GM21529 (cell line): ENCODE results near the gene NHSL1.

Experiments used
- ATAC-seq: cut with Tn5 transposase; IDR thresholded peaks from one replicate; pipeline ENCODE4 v1.9.1; 2021; ENCODE audit not compliant: unreplicated experiment

The NHSL1 gene

GRCh38 chr6:138523347-138524210, 24.3 kb upstream of the NHSL1 start:
- no peak for ATAC-seq

GRCh38 chr6:138522611-138523010, 23.3 kb upstream of the NHSL1 start:
- ATAC-seq, result no peak

DNA sequence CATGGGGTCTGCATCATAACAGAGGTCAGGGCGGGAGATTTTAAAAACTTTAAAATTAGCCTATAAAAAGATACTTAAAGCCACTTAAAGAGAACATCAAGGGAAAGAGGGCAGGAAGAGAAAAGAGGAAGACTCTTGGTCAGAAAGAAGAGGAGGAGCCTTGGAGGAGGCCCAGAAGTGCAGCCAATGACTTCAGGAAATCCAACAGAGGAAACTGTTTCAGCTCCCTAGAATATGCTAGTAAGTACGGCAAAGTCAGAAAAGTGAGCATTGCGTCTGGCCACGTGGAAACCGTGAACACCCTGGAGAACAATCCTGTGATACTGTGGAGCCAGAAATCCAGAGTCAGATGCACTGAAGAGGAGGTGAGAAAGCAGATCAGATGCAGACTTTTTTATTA, 22.5 kb upstream of the NHSL1 start:
- ATAC-seq, result no peak

DNA sequence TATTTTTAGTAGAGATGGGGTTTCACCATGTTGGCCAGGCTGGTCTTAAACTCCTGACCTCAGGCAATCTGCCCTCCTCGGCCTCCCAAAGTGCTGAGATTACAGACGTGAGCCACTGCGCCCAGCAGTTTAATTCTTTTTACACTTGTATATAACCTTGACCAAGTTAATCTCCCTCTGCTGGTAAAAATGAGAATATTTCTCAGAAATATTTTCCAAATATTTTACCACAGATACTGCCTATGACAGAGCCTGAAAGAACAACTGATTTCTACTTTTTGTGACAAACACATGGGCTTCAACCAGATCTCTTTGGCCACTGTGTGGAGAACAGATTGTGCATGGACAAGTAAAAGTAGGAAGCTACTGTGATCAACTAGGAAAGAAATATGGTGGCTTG, 21.2 kb upstream of the NHSL1 start:
- no peak for ATAC-seq

DNA sequence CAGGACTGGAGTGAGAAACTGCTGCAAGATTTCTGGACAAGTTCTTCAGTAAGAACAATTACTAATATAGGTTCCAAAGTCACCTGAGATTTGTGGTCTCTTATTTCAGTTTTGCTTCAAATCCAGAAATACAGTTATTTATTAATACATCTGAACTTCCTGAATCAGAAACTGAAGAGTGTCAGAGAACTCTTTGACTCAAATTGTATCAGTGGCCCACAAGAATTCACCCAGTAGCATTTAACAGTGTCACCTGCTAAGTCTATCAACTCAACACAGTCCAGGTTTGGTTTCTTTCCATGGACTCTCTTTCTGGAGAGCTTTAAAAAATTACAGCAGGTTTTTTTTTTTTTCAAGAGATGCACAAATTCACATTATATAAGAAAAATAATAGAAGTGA, 18.8 kb upstream of the NHSL1 start:
- peak; percentile 36 for ATAC-seq

GRCh38 chr6:138517635-138518034, 18.3 kb upstream of the NHSL1 start:
- peak; percentile 89 for ATAC-seq

GRCh38 chr6:138515657-138516248, 16.5 kb upstream of the NHSL1 start:
- ATAC-seq, result no peak

DNA sequence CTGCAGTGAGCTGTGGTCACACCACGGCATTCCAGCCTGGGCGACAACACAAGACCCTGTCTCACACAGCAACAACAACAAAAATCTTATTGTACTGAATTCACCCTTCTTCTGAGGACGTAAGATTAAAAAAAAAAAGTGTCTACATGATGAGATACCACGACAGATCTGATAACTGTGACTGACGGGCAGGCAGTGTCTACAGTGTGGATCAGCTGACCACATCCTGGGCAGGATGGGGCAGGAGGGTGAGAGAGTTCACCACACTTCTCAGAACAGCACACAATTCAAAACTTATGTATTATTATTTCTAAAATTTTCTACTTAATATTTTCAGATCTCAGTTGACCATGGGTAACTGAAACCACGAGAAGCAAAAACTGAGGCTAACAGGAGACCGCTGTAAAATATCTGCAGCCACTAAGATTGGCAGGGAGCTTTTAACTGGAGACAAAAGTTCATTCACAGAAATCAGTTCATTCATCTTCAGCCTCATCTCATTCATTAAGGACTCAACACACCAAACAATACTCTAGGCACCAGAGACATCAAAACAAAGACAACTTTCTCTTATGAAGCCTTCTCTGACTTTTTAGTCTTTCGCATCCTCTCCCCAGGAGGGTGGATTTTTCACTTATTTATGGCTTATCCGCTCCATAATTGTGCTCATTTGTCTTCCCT, 15.7 kb upstream of the NHSL1 start:
- ATAC-seq, result no peak

- no peak for ATAC-seq
These were observed 13.3 kb upstream of the NHSL1 start for GRCh38 chr6:138512609-138513008.

DNA sequence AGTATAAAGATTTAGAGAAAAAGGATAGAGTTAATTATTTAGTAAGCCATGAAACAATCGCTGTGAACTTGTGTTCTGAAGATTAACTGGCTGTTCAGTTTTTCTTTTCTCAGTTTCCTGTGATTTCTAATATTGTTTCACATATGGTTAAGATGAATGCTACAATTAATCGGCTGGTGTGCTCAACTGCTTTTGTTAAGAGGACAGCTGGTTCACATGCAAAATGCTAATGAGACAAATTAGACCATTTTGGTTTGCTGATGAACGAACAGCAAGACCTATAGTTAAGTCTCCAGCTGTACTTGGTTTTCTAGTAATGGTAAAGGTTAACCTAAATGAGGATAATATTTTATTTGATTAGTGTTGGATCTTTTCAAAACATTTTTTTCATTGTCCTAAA, 10.8 kb upstream of the NHSL1 start:
- no peak for ATAC-seq

DNA sequence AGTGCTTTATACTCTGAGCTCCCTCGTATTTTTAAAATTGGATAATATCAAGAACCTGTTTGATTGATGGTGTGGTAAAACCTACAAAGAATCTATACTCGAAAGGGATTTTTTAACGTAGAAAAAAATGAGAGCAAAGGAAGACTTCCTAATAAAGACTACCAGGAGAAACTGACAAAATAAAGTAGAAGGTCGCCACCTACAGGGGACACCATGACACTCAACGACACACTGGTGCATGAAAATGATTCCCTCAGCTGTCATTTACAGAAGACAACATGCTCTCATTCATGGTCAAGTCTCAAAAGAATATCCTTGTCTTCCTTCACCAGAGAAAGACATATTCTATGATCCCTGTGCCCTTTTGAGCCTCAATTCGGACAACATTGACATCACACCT, 10.1 kb upstream of the NHSL1 start:
- no peak for ATAC-seq

DNA sequence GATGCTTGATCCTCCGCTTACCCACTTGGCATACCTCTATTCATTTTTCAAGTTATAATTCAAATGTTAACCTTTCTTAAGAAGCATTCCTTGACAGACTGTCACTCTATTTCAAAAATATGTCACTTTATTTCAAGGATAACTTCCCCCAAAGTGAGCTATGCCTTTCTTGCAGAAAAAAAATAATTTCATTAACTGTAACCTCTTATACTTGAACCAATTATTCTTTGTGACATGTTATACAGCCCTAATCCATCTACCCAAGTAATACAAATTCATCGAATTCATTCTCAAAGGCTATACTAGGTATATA, 9.3 kb upstream of the NHSL1 start:
- no peak for ATAC-seq

GRCh38 chr6:138507977-138508675, 8.8 kb upstream of the NHSL1 start:
- no peak for ATAC-seq

- ATAC-seq, result no peak
These were observed 5.7 kb upstream of the NHSL1 start for GRCh38 chr6:138504764-138505689.

- ATAC-seq, result no peak
These were observed 4.8 kb upstream of the NHSL1 start for GRCh38 chr6:138503881-138504680.

GRCh38 chr6:138502546-138502945, 3.3 kb upstream of the NHSL1 start:
- ATAC-seq, result no peak

GRCh38 chr6:138500867-138501446, 1.7 kb upstream of the NHSL1 start:
- ATAC-seq, result no peak

GRCh38 chr6:138500045-138500665, 861 bp upstream of the NHSL1 start:
- no peak for ATAC-seq
